Endothelial cell of umbilical vein (primary cell): ENCODE measurements around the gene TMEM40. TPM values are rescaled to one million over a fixed set of nuclear protein-coding genes. Genes with fewer than 3 reads are reported as not detected.

Source experiments
- BruUV-seq: library from RNA; stranded (reverse); fragments of 400-500 nt; replicated peaks from 2 replicates; lab custom pipeline; 2021; lab: Mats Ljungman, UMichigan
- CTCF ChIA-PET: fragments of 300-600, 350-600 bp; sonication (Branson Sonifier 250); formaldehyde crosslinking; loops from one replicate; lab custom pipeline; 2021; ENCODE audit warnings: antibody characterized with exemption, inconsistent platforms; lab: Charles Lee
- POLR2A ChIA-PET: fragments of 300-600, 350-600 bp; sonication (Branson Sonifier 250); formaldehyde crosslinking; loops from one replicate; lab custom pipeline; 2021; ENCODE audit warnings: antibody characterized with exemption, inconsistent platforms; lab: Charles Lee
- DNase-seq: peaks from one replicate; pipeline ENCODE4 v3.0.0-alpha.2; 2011; ENCODE audit warnings: low read depth, low spot score
- FAIRE-seq: peaks from 2 replicates; lab custom pipeline; 2011; peaks lifted over from hg19 to GRCh38; lab: Jason Lieb, UNC
- H2AFZ ChIP-seq: 2 replicates; pipeline ENCODE4 v1.6.0; 2012; ENCODE audit warnings: low read depth, low read length, control low read depth, inconsistent platforms
- H3K27ac ChIP-seq: 2 replicates; pipeline ENCODE4 v1.5.1; 2011; ENCODE audit warnings: low read depth, mild to moderate bottlenecking, control low read depth, low read length, moderate library complexity; ENCODE audit not compliant: insufficient read depth
- H3K27me3 ChIP-seq, 2 experiments: 2 replicates each; pipeline versions ENCODE4 v1.6.0 to v1.6.1; 2011; ENCODE audit warnings: low read length in 2 of 2, mixed read lengths in 1 of 2; ENCODE audit not compliant: control insufficient read depth in 2 of 2, insufficient read depth in 2 of 2
- H3K36me3 ChIP-seq, 2 experiments: 2 replicates in 1 of 2; 3 replicates in 1 of 2; pipeline ENCODE4 v1.5.1; 2011; ENCODE audit warnings: low read length in 2 of 2, mild to moderate bottlenecking in 1 of 2, moderate library complexity in 1 of 2; ENCODE audit not compliant: control insufficient read depth in 2 of 2, insufficient read depth in 2 of 2; ENCODE audit errors: extremely low read depth in 1 of 2
- H3K4me1 ChIP-seq: 3 replicates; pipeline ENCODE4 v1.5.1; 2011; ENCODE audit warnings: mild to moderate bottlenecking, low read length; ENCODE audit not compliant: control insufficient read depth, insufficient read depth; ENCODE audit errors: extremely low read depth
- H3K4me2 ChIP-seq: 2 replicates; pipeline ENCODE4 v1.6.1; 2011; ENCODE audit warnings: low read length, control low read depth, mixed read lengths; ENCODE audit not compliant: insufficient read depth
- H3K4me3 ChIP-seq, 3 experiments: fragments of 200-600 bp in 1 of 3; sonication (generic), shearing (Covaris generic) in 1 of 3; replicated peaks in 1 of 3; 2 replicates each; pipeline ENCODE4 v1.5.1; 2011 to 2016; ENCODE audit warnings: control low read depth in 3 of 3, low read length in 3 of 3, mild to moderate bottlenecking in 2 of 3, inconsistent platforms in 1 of 3, low read depth in 1 of 3, moderate library complexity in 1 of 3; ENCODE audit not compliant: insufficient read depth in 1 of 3
- H3K79me2 ChIP-seq: 2 replicates; pipeline ENCODE4 v1.6.0; 2012; ENCODE audit warnings: low read length, inconsistent platforms; ENCODE audit not compliant: control insufficient read depth, insufficient read depth
- H3K9ac ChIP-seq: replicated peaks from 2 replicates; pipeline ENCODE3; 2011; ENCODE audit warnings: low read length, control low read depth; ENCODE audit not compliant: insufficient read depth; ENCODE audit errors: extremely low read depth
- H3K9me1 ChIP-seq: replicated peaks from 3 replicates; pipeline ENCODE4 v1.6.0; 2011; ENCODE audit warnings: mild to moderate bottlenecking, low read length; ENCODE audit not compliant: control insufficient read depth, insufficient read depth; ENCODE audit errors: extremely low read depth
- H3K9me3 ChIP-seq: replicated peaks from 2 replicates; pipeline ENCODE4 v1.5.1; 2012; ENCODE audit warnings: low read length, inconsistent platforms; ENCODE audit not compliant: control insufficient read depth, insufficient read depth
- H4K20me1 ChIP-seq: replicated peaks from 2 replicates; pipeline ENCODE3; 2011; ENCODE audit warnings: mild to moderate bottlenecking, low read length; ENCODE audit not compliant: control insufficient read depth, insufficient read depth; ENCODE audit errors: extremely low read depth
- EZH2 ChIP-seq: IDR thresholded peaks from 2 replicates; pipeline ENCODE4 v1.6.1; 2012; ENCODE audit warnings: borderline replicate concordance, low read depth, mild to moderate bottlenecking, moderate library complexity, low read length, inconsistent platforms; ENCODE audit not compliant: severe bottlenecking
- FOS ChIP-seq: IDR thresholded peaks from 2 replicates; pipeline ENCODE4 v1.6.1; 2011; ENCODE audit warnings: mild to moderate bottlenecking, low read length, moderate library complexity, borderline replicate concordance; ENCODE audit not compliant: insufficient read depth
- GATA2 ChIP-seq: IDR thresholded peaks from 2 replicates; pipeline ENCODE4 v1.7.0; 2011; ENCODE audit warnings: low read depth, mild to moderate bottlenecking, moderate library complexity, mixed read lengths, low read length; ENCODE audit not compliant: insufficient read length, insufficient read depth
- JUN ChIP-seq: IDR thresholded peaks from 2 replicates; pipeline ENCODE4 v1.6.1; 2011; ENCODE audit warnings: borderline replicate concordance, low read depth; ENCODE audit not compliant: insufficient read length, insufficient read depth
- MYC ChIP-seq: IDR thresholded peaks from one replicate; pipeline ENCODE4 v1.6.1; 2011; ENCODE audit warnings: mild to moderate bottlenecking, low read depth, low read length
- POLR2A ChIP-seq: IDR thresholded peaks from 2 replicates; pipeline ENCODE4 v1.6.1; 2012; ENCODE audit warnings: low read depth, mild to moderate bottlenecking, control low read depth, low read length
- POLR2AphosphoS5 ChIP-seq: IDR thresholded peaks from 2 replicates; pipeline ENCODE4 v1.6.1; 2012; ENCODE audit warnings: low read depth, mild to moderate bottlenecking, control low read depth, low read length, moderate library complexity; ENCODE audit not compliant: insufficient read depth
- dilution Hi-C: fragments of 300-500 bp; cut with MboI; formaldehyde crosslinking; loops from one replicate; pipeline ENCODE4 v1.15.0; 2019; ENCODE audit warnings: low sequenced_read_pairs; ENCODE audit not compliant: extremely low pct_ligation_motif_present
- intact Hi-C: fragments of 100-400 bp; cut with micrococcal nuclease; formaldehyde crosslinking; loops from one replicate; pipeline ENCODE4 v1.10.0; 2022
- polyA plus RNA-seq, 4 experiments: library from polyadenylated mRNA; depleted of rRNA in 3 of 4; stranded (reverse) in 3 of 4; unstranded in 1 of 4; fragments of >200 nt; gene quantifications; 2 replicates each; pipeline versions ENCODE4 v1.2.1 to v1.2.3, GENCODE V29; 2011 to 2012; ENCODE audit warnings: missing spikeins in 1 of 4
- total RNA-seq: library from RNA; stranded (reverse); gene quantifications from 2 replicates; pipeline ENCODE4 v1.2.3, GENCODE V29; 2021
- TF ChIP-seq, protein P1 (sequence below), 2 donors: IDR thresholded peaks; 1 replicate in 1 of 2; 2 replicates in 1 of 2; pipeline ENCODE4 v1.5.1; 2011; ENCODE audit warnings: low read length in 2 of 2, mild to moderate bottlenecking in 2 of 2, moderate library complexity in 2 of 2, control low read depth in 1 of 2, inconsistent platforms in 1 of 2, low read depth in 1 of 2; ENCODE audit not compliant: insufficient read depth in 1 of 2; ENCODE audit errors: extremely low read depth in 1 of 2
- TF ChIP-seq, protein P2 (sequence below): IDR thresholded peaks from 2 replicates; pipeline ENCODE4 v1.6.1; 2011; ENCODE audit not compliant: insufficient read depth, insufficient read length

TMEM40 gene
- total and polyA plus RNA-seq, 2 donors (not counting 3 experiments of a cell fraction or from before 2014, with no cell fraction given), result not detected

DNA sequence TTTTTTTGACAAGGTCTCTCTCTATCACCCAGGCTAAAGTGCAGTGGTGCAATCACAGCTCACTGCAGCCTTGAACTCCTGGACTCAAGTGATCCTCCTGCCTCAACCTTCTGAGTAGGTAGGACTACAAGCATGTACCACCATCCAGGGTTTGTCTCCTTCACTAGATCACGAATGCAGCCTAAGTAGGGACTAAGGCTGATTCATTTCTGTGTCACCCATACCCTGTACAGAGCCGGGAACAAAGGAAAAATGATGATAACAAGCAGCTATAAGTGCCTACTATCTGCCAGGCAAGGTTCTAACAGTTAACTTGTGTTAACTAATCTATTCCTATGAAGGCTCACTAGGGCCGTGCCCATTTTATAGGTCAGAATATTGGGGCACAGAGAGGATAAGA, 7.0 kb downstream of the TMEM40 start:
- Histone ChIP-seq H3K9me1 (no peaks in the 10 kb centered on the region), H3K36me3 (no peaks in the 10 kb centered on the region), H3K4me3 (no peak overlapping the region), H4K20me1 (no peaks in the 10 kb centered on the region), H3K4me2 (no peak overlapping the region), H3K9me3 (no peaks in the 10 kb centered on the region), H2AFZ (no peak overlapping the region), H3K27me3 (peaks cover 0 to 2% of the 10 kb centered on the region in 2 experiments), H3K4me1 (no peaks in the 10 kb centered on the region), H3K27ac (no peak overlapping the region), H3K79me2 (no peaks in the 10 kb centered on the region), H3K9ac (no peak overlapping the region)
- no TSS peak for BruUV-seq
- FAIRE-seq (no peak), DNase-seq (no peak)
- intact Hi-C loops, result no loop called here
- POLR2A ChIA-PET, result no interaction called here
- TF ChIP-seq POLR2AphosphoS5 (no peak), EZH2 (no peak), JUN (no peak), GATA2 (no peak), FOS (no peak), POLR2A (no peak), MYC (no peak)
- TF ChIP-seq, protein P1, sequence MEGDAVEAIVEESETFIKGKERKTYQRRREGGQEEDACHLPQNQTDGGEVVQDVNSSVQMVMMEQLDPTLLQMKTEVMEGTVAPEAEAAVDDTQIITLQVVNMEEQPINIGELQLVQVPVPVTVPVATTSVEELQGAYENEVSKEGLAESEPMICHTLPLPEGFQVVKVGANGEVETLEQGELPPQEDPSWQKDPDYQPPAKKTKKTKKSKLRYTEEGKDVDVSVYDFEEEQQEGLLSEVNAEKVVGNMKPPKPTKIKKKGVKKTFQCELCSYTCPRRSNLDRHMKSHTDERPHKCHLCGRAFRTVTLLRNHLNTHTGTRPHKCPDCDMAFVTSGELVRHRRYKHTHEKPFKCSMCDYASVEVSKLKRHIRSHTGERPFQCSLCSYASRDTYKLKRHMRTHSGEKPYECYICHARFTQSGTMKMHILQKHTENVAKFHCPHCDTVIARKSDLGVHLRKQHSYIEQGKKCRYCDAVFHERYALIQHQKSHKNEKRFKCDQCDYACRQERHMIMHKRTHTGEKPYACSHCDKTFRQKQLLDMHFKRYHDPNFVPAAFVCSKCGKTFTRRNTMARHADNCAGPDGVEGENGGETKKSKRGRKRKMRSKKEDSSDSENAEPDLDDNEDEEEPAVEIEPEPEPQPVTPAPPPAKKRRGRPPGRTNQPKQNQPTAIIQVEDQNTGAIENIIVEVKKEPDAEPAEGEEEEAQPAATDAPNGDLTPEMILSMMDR (IDR thresholded peaks at IDR 0.05; ENCODE audit: extremely low read depth in 1 of 2, insufficient read depth in 1 of 2, low read depth in 1 of 2, low read length in 2 of 2), result no peak
- TF ChIP-seq, protein P2, sequence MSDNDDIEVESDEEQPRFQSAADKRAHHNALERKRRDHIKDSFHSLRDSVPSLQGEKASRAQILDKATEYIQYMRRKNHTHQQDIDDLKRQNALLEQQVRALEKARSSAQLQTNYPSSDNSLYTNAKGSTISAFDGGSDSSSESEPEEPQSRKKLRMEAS, result no peak
- CTCF ChIA-PET, result interaction anchor here (1.2 to 1.5 kb wide), 2 partner anchors 16 to 58 kb away, joined by 3 to 6 read pairs; no protein-coding TSS in a partner anchor
- dilution Hi-C loops, result no loop called here
